GM18508 (cell line): ENCODE measurements around the gene AKAP8.
"Not testable (repeated sequence)": the region's sequence is repeated elsewhere in the genome, so short reads cannot be mapped to it uniquely, and the experiment has no call there.

Source experiments
- ATAC-seq: cut with Tn5 transposase; IDR thresholded peaks from one replicate; pipeline ENCODE4 v1.9.1; 2021; ENCODE audit warnings: moderate number of reproducible peaks; ENCODE audit not compliant: insufficient read depth, unreplicated experiment

AKAP8 gene

DNA sequence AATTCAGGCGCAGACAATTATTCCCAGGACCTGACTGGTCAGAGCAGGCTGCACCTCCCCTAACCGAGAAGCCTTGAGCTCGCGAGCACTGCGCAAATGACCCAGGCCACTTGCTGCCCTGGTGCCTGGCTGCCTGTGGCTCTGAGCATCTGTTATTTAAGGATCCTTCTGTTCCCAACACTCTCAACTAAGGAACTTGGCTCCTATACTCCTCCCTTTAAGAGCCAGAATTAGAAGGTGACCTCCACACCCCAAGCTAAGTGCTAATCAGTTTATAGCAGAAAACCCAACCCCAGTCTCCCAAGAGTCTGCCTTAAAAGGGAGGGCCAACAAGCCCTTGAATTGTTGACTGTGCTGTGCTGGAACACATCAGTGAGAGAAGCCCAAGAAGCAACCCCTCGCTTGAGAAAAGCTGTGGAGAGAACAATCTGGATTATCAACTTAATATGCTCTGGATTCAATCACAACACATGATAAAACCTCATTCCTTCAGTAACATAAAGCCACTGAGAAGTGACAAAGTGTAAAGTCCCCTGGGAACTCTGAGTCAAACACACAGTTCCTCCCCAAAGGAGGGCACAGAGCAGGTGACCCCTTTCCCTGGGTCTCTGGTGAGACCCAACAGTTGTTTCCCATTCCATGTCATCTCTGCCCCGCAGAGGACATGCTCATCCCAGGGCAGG, 24.7 kb upstream of the AKAP8 start:
- no peak for ATAC-seq

DNA sequence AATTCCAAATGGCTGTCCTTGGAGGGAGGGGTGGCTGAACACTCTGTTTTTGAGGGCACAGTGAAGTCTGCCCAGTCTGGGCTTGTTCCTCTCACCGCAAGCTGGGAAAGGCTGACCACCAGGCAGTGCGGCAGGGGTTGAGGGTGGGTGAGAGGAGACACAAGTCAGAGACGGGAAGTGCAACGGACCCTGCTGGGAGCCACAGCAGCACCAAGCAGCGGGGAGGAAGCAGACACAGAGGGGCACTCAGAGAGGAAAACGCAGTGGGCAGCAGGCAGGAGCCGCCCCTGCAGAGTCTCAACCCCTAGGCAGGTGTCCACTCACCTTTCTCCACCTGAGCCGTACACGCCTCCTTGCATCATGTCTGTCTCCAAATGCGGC, 23.6 kb upstream of the AKAP8 start:
- ATAC-seq, result no peak

- no peak for ATAC-seq
Measured at GRCh38 chr19:15402411-15403150, 23.0 kb upstream of the AKAP8 start.

- ATAC-seq, result no peak
Measured at GRCh38 chr19:15401397-15401710, 21.8 kb upstream of the AKAP8 start.

- no peak for ATAC-seq
Measured at GRCh38 chr19:15400521-15401396, 21.2 kb upstream of the AKAP8 start.

DNA sequence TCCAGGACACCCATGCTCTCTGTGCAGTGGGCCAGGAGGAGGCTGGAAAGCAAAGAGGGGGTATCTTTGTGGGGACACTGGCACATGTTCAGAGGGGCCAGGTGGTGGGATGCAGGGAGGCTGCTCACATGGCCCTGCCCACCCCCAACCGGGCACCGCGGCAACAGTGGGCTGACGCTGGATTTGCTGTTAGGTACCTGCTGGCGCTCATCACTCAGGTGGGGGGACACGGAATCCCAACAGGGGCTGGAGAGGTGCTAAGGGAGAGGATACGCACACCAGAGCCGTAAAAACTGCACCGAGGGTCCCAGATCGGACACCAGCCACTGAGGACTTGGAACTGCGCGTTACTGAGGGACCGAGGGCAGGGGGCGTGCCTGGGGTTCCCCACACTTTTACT, 20.0 kb upstream of the AKAP8 start:
- no peak for ATAC-seq

DNA sequence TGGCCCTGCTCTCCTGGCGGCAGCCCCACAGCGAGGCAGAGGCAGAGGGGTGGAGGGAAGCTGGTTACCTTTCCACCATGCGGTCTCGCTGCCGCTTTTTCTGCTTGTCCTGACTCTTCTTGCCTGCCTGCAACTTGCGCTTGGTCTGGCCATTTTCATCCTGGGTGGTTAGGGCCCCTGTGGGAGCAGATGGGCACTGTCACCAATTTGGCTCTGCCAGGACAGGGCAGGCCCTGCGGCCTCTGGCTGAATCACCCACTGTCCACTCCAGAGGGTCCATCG, 19.6 kb upstream of the AKAP8 start:
- ATAC-seq, result no peak

DNA sequence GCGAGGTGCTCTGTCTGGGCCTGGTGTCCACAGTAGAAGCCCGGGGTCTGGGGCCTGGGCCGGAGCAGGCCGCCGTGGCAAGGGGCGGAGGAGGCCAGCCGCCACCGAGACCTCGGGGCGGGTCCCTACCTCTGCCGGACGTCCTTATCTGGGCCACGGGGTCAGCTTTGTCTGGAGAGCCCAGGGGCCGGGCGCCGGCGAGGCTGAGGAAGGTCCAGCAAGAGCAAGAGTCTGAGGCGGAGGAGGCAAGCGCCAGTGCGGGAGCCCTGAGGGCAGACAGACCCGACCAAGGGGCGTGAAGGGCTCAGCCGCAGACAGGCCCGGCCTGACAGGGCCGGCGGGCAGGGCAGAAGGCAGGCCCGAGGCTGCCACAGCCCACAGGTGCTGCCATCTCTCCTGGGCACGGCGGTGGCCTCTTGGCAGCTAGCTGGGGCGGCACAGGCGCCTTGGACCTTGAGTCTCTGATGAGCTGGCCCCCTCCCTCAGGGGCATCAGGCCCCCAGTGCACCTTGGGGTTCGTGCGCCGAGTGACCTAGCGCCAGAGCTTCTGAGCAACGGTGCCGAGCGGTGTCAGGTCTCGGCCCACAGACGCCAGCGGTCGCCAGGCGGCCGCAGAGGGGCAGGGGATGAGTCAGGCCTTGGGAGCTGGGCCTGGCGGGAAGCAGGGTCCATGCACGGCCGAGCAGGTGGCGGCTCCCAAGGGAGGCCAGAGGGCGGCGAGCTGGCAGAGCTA, 19.1 kb upstream of the AKAP8 start:
- no peak for ATAC-seq

DNA sequence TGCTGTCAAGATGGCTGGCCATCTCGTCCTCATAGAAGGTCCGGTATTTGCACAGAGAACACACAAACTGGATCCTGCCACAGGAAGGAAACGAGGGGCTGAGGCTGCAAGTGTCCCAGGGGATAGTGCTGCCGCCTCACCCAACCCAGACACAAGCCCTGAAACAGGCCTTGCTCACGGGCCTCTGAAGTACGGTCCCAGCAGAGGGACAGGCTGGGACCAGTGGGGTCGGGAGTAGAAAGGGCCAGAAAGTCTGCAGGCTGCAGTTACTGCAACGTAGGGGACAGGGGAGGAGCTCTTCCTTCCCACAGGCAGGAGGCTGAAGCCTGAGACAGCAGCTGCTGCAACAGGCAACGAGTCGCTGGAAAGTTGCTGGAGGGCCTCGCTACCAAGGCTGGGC, 18.2 kb upstream of the AKAP8 start:
- no peak for ATAC-seq

- ATAC-seq, result no peak
Measured at GRCh38 chr19:15397236-15397635, 17.6 kb upstream of the AKAP8 start.

GRCh38 chr19:15396436-15396835, 16.8 kb upstream of the AKAP8 start:
- ATAC-seq, result no peak

GRCh38 chr19:15395251-15395650, 15.7 kb upstream of the AKAP8 start:
- ATAC-seq, result not testable (repeated sequence)

DNA sequence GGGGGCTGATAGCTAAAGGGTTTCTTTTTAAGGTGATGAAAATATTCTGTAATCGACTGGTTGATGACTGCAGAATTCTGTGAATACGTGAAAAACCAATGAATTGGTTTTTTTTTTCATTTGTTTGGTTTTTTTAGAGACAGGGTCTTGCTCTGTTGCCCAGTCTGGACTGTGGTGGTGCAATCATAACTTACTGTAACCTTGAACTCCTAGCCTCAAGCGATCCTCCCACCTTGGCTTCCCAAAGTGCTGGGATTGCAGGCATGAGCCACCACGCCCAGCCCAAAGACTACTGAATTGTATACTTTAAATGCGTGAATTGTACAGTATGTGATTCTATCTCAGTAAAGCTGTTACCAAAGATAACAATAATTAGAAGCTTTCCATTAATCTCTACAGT, 14.8 kb upstream of the AKAP8 start:
- ATAC-seq, result no peak

DNA sequence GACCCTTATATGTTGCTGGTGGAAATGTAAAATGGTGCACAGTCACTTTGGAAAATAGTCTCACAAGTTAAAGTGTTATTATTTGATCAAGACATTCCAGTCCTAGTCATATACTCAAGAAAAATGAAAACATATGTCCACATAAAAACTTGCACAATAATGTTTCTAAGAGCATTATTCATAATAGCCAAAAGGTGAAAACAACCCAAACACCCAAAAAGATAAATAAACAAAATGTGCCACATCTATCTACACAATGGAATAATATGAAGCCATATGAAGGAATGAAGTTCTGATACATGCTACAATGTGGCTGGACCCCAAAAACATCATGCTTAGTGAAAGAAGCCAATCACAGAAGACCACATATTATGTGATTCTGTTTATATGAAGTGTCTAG, 14.4 kb upstream of the AKAP8 start:
- ATAC-seq, result no peak

DNA sequence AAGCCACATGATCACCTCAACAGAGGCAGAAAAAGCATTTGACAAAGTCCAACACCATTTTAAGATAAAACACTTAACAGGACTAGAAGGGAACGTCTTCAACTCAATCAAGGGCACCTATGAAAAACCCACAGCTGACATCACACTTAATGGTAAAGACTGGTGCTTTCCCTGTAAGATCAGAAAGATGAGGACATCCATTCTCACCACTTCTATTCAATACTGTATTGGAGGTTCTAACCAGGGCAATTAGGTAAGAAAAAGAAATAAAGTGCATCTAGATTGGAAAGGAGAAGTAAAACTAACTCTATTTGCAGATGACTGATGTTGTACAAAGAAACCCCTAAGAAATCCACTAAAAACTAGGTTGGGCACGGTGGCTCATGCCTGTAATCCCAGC, 11.2 kb upstream of the AKAP8 start:
- ATAC-seq, result no peak

- no peak for ATAC-seq
Measured at GRCh38 chr19:15381864-15382263, 2.3 kb upstream of the AKAP8 start.

DNA sequence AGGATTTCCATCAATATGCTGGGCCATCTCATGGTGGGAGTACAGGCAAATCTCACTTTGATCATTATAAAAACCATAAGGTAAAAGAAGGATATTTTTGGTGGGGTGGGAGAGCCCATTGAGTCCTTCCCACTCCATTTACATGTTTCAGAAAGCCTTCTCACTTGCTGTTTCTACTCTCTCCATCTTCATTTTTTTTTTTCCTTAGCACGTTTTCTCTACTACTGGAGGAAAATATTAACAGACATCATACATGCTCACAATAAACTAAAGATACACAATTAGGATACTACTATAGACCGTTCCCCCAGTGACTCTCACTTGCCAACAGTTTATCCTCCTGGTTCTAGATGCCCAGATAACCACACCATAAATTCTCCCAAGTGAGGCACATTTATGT, 1.8 kb upstream of the AKAP8 start:
- no peak for ATAC-seq

- ATAC-seq, result peak; percentile 13
Measured at GRCh38 chr19:15379999-15380647, 536 bp upstream of the AKAP8 start.

GRCh38 chr19:15378534-15379082, 979 bp downstream of the AKAP8 start:
- no peak for ATAC-seq

- ATAC-seq, result no peak
Measured at GRCh38 chr19:15374796-15375440, 4.7 kb downstream of the AKAP8 start.
